CD4-positive, alpha-beta T cell (primary cell): ENCODE measurements around the gene CCDC187. TPM values are rescaled to one million over a fixed set of nuclear protein-coding genes. Genes with fewer than 3 reads are reported as not detected.

Experiments used
- ATAC-seq: fragments of 200-7000 bp; cut with Tn5 transposase; one replicate; pipeline ENCODE4 v1.10.0; 2022; ENCODE audit warnings: mild to moderate bottlenecking; ENCODE audit not compliant: poor library complexity
- CTCF ChIA-PET: fragments of 350-600 bp; sonication (Branson Sonifier 250); formaldehyde crosslinking; loops from one replicate; lab custom pipeline; 2021; ENCODE audit warnings: antibody characterized with exemption, inconsistent platforms; lab: Charles Lee
- POLR2A ChIA-PET: fragments of 350-600 bp; sonication (Branson Sonifier 250); formaldehyde crosslinking; loops from one replicate; lab custom pipeline; 2021; ENCODE audit warnings: antibody characterized with exemption, inconsistent platforms; lab: Charles Lee
- DNase-seq, 14 experiments: peaks; one replicate each; pipeline ENCODE4 v3.0.0-alpha.2; 2013 to 2020; ENCODE audit warnings: mixed read lengths in 2 of 14
- H3K27ac ChIP-seq, 2 donors: one replicate each; pipeline versions ENCODE4 v1.5.1 to v1.7.0; 2013; ENCODE audit warnings: low read length in 2 of 2, low read depth in 1 of 2, mild to moderate bottlenecking in 1 of 2
- H3K27me3 ChIP-seq, 2 experiments: 1 replicate in 1 of 2; 2 replicates in 1 of 2; pipeline versions ENCODE4 v1.6.1 to v1.7.0; 2013; ENCODE audit warnings: low read length in 2 of 2, control low read depth in 1 of 2, mild to moderate bottlenecking in 1 of 2, moderate library complexity in 1 of 2; ENCODE audit not compliant: insufficient read depth in 2 of 2, control insufficient read depth in 1 of 2
- H3K36me3 ChIP-seq: one replicate; pipeline ENCODE4 v1.6.1; 2013; ENCODE audit warnings: low read length, control low read depth; ENCODE audit not compliant: insufficient read depth
- H3K4me1 ChIP-seq: one replicate; pipeline ENCODE4 v1.6.1; 2013; ENCODE audit warnings: low read length, control low read depth; ENCODE audit not compliant: insufficient read depth
- H3K4me3 ChIP-seq: one replicate; pipeline ENCODE4 v1.5.1; 2013; ENCODE audit warnings: mild to moderate bottlenecking, low read length, moderate library complexity
- H3K9me3 ChIP-seq, 2 experiments: 1 replicate in 1 of 2; 2 replicates in 1 of 2; pipeline versions ENCODE4 v1.6.1 to v1.7.0; 2013; ENCODE audit warnings: low read length in 2 of 2, mild to moderate bottlenecking in 2 of 2, control low read depth in 1 of 2, moderate library complexity in 1 of 2; ENCODE audit not compliant: control insufficient read depth in 1 of 2, insufficient read depth in 1 of 2
- H3K27ac Mint-ChIP-seq: one replicate; pipeline ENCODE4 v1.8.0; 2020; ENCODE audit warnings: mixed read lengths
- H3K27me3 Mint-ChIP-seq: one replicate; pipeline ENCODE4 v1.8.0; 2021; ENCODE audit warnings: mixed read lengths
- H3K36me3 Mint-ChIP-seq: one replicate; pipeline ENCODE4 v1.8.0; 2021; ENCODE audit warnings: low read depth, mixed read lengths
- H3K4me1 Mint-ChIP-seq: one replicate; pipeline ENCODE4 v1.8.0; 2021; ENCODE audit warnings: low read depth, mixed read lengths
- H3K4me3 Mint-ChIP-seq: one replicate; pipeline ENCODE4 v1.8.0; 2020; ENCODE audit warnings: mild to moderate bottlenecking, mixed read lengths
- H3K9me3 Mint-ChIP-seq: one replicate; pipeline ENCODE4 v1.8.0; 2020; ENCODE audit warnings: mixed read lengths
- CTCF ChIP-seq: fragments of 200-600 bp; IDR thresholded peaks from one replicate; pipeline ENCODE4 v1.8.0; 2022; ENCODE audit warnings: antibody characterized with exemption, mild to moderate bottlenecking
- intact Hi-C, 2 experiments: fragments of 100-400 bp; cut with DNase I in 1 of 2; cut with micrococcal nuclease in 1 of 2; formaldehyde crosslinking; loops; one replicate each; pipeline versions ENCODE4 v1.15.1 to v1.9.0; 2023 to 2025; cut with DNase I, micrococcal nuclease
- total RNA-seq, 174 experiments: library from RNA in 2 of 174; stranded (reverse) in 2 of 174; gene quantifications; one replicate each; pipeline ENCODE4 v1.2.3 and lab custom pipeline; 2021 to 2026

The CCDC187 gene
- total RNA-seq, 2 experiments from 2014 or later: not detected

GRCh38 chr9:136230773-136231172, 73.1 kb downstream of the CCDC187 start:
- DNase-seq: no peak
- no peaks in the 10 kb centered on the region for H3K27me3 ChIP-seq
- Mint-ChIP-seq H3K27me3 (no peaks in the 10 kb centered on the region), H3K36me3 (peaks cover 22% of the 10 kb centered on the region), H3K27ac (no peak overlapping the region), H3K9me3 (no peaks in the 10 kb centered on the region), H3K4me1 (peaks cover 21% of the 10 kb centered on the region), H3K4me3 (no peak overlapping the region)
- intact Hi-C loops: no loop called here
- H3K27ac ChIP-seq: no peak overlapping the region
- no peak for ATAC-seq
- peaks cover 14% of the 10 kb centered on the region for H3K36me3 ChIP-seq
- ChIA-PET POLR2A (no interaction called here), CTCF (no interaction called here)
- H3K4me3 ChIP-seq: no peak overlapping the region
- no peak for TF ChIP-seq CTCF
- no peaks in the 10 kb centered on the region for H3K9me3 ChIP-seq
- H3K4me1 ChIP-seq: peaks cover 28% of the 10 kb centered on the region

GRCh38 chr9:136230365-136230764, 73.5 kb downstream of the CCDC187 start:
- ChIA-PET POLR2A (no interaction called here), CTCF (no interaction called here)
- peak overlapping the region; percentile 5 for H3K27ac Mint-ChIP-seq

GRCh38 chr9:136229096-136230065, 74.5 kb downstream of the CCDC187 start:
- TF ChIP-seq CTCF: no peak
- H3K4me3 ChIP-seq: no peak overlapping the region
- CTCF ChIA-PET: no interaction called here
- H3K9me3 ChIP-seq: no peaks in the 10 kb centered on the region
- ATAC-seq (no peak), DNase-seq (no peak)
- POLR2A ChIA-PET: no interaction called here
- peaks cover 7% of the 10 kb centered on the region for H3K36me3 ChIP-seq
- H3K27me3 Mint-ChIP-seq: no peaks in the 10 kb centered on the region
- H3K27ac Mint-ChIP-seq: no peak overlapping the region
- intact Hi-C loops: no loop called here
- H3K9me3 Mint-ChIP-seq: no peaks in the 10 kb centered on the region
- H3K27ac ChIP-seq: no peak overlapping the region
- H3K4me3 Mint-ChIP-seq: no peak overlapping the region
- no peaks in the 10 kb centered on the region for H3K27me3 ChIP-seq
- H3K4me1 Mint-ChIP-seq: peaks cover 32% of the 10 kb centered on the region
- peaks cover 36% of the 10 kb centered on the region for H3K4me1 ChIP-seq
- H3K36me3 Mint-ChIP-seq: peaks cover 28% of the 10 kb centered on the region

More at GRCh38 chr9:136230365-136230764, 73.5 kb downstream of the CCDC187 start:
- H3K9me3 Mint-ChIP-seq: no peaks in the 10 kb centered on the region
- Histone ChIP-seq H3K36me3 (peaks cover 10% of the 10 kb centered on the region), H3K4me3 (no peak overlapping the region), H3K4me1 (peaks cover 32% of the 10 kb centered on the region), H3K9me3 (no peaks in the 10 kb centered on the region), H3K27me3 (no peaks in the 10 kb centered on the region), H3K27ac (no peak overlapping the region)
- peaks cover 25% of the 10 kb centered on the region for H3K4me1 Mint-ChIP-seq
- DNase-seq: no peak
- intact Hi-C loops: no loop called here
- no peak overlapping the region for H3K4me3 Mint-ChIP-seq
- TF ChIP-seq CTCF: no peak
- H3K27me3 Mint-ChIP-seq: no peaks in the 10 kb centered on the region
- peaks cover 26% of the 10 kb centered on the region for H3K36me3 Mint-ChIP-seq
- ATAC-seq: no peak
